Mesothelial cell of epicardium (in vitro differentiated cells): ENCODE measurements around the gene CYP1A2. TPM values are rescaled to one million over a fixed set of nuclear protein-coding genes. Genes with fewer than 3 reads are reported as not detected.

Experiments used
- DNase-seq, 2 experiments: peaks; one replicate each; pipeline ENCODE4 v3.0.0; 2021; ENCODE audit warnings: low spot score in 2 of 2; ENCODE audit not compliant: unreplicated experiment in 2 of 2
- H3K27ac Mint-ChIP-seq: 2 replicates; pipeline ENCODE4 v1.8.0; 2021; ENCODE audit warnings: mixed read lengths
- H3K27me3 Mint-ChIP-seq: 2 replicates; pipeline ENCODE4 v1.8.0; 2021; ENCODE audit warnings: low read depth, mixed read lengths
- H3K36me3 Mint-ChIP-seq: 2 replicates; pipeline ENCODE4 v1.8.0; 2021; ENCODE audit warnings: mixed read lengths
- H3K4me1 Mint-ChIP-seq: 2 replicates; pipeline ENCODE4 v1.8.0; 2021; ENCODE audit warnings: mixed read lengths
- H3K4me3 Mint-ChIP-seq: 2 replicates; pipeline ENCODE4 v1.8.0; 2021; ENCODE audit warnings: mild to moderate bottlenecking, moderate library complexity, mixed read lengths
- H3K9me3 Mint-ChIP-seq: 2 replicates; pipeline ENCODE4 v1.8.0; 2021; ENCODE audit warnings: mixed read lengths
- total RNA-seq: library from RNA; stranded (reverse); gene quantifications from 3 replicates; pipeline ENCODE4 v1.2.1, GENCODE V29; 2021
- TF ChIP-seq, protein P1 (sequence below): fragments of 200-600 bp; sonication (generic); IDR thresholded peaks from one replicate; pipeline ENCODE4 v1.5.0; 2021; ENCODE audit warnings: antibody characterized with exemption; ENCODE audit not compliant: unreplicated experiment

Gene CYP1A2
- total RNA-seq, 1 donor from 2014 or later = not detected

DNA sequence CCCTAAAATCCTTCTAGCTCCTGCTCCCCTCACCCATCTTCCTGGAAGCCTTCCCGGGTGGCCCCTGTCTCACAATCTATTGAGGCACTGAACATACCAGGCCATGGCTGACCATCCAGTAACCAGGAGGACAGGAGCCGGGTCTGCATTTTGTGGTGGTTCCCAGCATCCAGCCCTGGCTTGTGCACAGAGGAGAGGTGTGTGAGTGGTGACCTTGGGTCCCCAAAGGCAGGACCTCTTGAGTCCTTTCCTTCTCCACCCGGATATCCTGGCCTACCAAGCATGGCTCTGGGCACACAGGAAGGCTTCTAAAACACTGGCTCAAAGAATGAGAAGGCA lies 41.1 kb downstream of the CYP1A2 start:
- H3K27ac Mint-ChIP-seq = no peak overlapping the region

GRCh38 chr15:74790080-74790916 lies 41.7 kb downstream of the CYP1A2 start:
- H3K4me3 Mint-ChIP-seq = no peak overlapping the region
- H3K9me3 Mint-ChIP-seq = no peaks in the 10 kb centered on the region
- TF ChIP-seq, protein P1, sequence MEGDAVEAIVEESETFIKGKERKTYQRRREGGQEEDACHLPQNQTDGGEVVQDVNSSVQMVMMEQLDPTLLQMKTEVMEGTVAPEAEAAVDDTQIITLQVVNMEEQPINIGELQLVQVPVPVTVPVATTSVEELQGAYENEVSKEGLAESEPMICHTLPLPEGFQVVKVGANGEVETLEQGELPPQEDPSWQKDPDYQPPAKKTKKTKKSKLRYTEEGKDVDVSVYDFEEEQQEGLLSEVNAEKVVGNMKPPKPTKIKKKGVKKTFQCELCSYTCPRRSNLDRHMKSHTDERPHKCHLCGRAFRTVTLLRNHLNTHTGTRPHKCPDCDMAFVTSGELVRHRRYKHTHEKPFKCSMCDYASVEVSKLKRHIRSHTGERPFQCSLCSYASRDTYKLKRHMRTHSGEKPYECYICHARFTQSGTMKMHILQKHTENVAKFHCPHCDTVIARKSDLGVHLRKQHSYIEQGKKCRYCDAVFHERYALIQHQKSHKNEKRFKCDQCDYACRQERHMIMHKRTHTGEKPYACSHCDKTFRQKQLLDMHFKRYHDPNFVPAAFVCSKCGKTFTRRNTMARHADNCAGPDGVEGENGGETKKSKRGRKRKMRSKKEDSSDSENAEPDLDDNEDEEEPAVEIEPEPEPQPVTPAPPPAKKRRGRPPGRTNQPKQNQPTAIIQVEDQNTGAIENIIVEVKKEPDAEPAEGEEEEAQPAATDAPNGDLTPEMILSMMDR = no peak
- DNase-seq = no peak
- H3K36me3 Mint-ChIP-seq = no peaks in the 10 kb centered on the region
- no peaks in the 10 kb centered on the region for H3K27me3 Mint-ChIP-seq
- H3K27ac Mint-ChIP-seq = peak overlapping the region; percentile 79
- peaks cover 28% of the 10 kb centered on the region for H3K4me1 Mint-ChIP-seq

More for the DNA sequence above, 41.1 kb downstream of the CYP1A2 start:
- Mint-ChIP-seq H3K4me1 (peaks cover 30% of the 10 kb centered on the region), H3K4me3 (no peak overlapping the region), H3K27me3 (no peaks in the 10 kb centered on the region), H3K9me3 (no peaks in the 10 kb centered on the region), H3K36me3 (no peaks in the 10 kb centered on the region)
- TF ChIP-seq, protein P1 = no peak
- no peak for DNase-seq

DNA sequence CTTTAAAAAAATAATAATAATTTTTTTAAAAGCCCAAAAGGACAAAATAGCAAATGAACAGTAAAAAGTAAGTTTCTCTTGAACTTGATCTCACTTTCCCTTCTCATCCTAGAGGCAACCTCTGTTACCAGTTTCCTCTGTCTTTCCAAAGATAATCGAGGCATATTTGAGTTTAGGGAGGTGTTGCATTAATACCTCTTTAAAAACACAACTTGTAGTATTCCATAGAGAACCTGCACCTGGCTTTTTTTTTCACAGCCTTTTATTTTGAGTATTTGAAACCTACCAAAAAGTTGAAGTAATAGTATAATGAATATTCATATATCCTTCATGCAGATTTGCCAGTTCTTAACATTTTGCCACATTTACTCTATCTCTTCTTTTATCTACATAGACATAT lies 42.4 kb downstream of the CYP1A2 start:
- Mint-ChIP-seq H3K27ac (no peak overlapping the region), H3K4me3 (no peak overlapping the region), H3K4me1 (peaks cover 28% of the 10 kb centered on the region), H3K9me3 (no peaks in the 10 kb centered on the region), H3K27me3 (no peaks in the 10 kb centered on the region), H3K36me3 (no peaks in the 10 kb centered on the region)
- TF ChIP-seq, protein P1 = no peak
- DNase-seq = no peak

GRCh38 chr15:74791667-74792066 lies 43.0 kb downstream of the CYP1A2 start:
- no peaks in the 10 kb centered on the region for H3K9me3 Mint-ChIP-seq
- H3K4me3 Mint-ChIP-seq = no peak overlapping the region
- H3K27ac Mint-ChIP-seq = no peak overlapping the region
- DNase-seq = no peak
- no peaks in the 10 kb centered on the region for H3K27me3 Mint-ChIP-seq
- TF ChIP-seq, protein P1 = no peak
- no peaks in the 10 kb centered on the region for H3K36me3 Mint-ChIP-seq
- peaks cover 28% of the 10 kb centered on the region for H3K4me1 Mint-ChIP-seq

DNA sequence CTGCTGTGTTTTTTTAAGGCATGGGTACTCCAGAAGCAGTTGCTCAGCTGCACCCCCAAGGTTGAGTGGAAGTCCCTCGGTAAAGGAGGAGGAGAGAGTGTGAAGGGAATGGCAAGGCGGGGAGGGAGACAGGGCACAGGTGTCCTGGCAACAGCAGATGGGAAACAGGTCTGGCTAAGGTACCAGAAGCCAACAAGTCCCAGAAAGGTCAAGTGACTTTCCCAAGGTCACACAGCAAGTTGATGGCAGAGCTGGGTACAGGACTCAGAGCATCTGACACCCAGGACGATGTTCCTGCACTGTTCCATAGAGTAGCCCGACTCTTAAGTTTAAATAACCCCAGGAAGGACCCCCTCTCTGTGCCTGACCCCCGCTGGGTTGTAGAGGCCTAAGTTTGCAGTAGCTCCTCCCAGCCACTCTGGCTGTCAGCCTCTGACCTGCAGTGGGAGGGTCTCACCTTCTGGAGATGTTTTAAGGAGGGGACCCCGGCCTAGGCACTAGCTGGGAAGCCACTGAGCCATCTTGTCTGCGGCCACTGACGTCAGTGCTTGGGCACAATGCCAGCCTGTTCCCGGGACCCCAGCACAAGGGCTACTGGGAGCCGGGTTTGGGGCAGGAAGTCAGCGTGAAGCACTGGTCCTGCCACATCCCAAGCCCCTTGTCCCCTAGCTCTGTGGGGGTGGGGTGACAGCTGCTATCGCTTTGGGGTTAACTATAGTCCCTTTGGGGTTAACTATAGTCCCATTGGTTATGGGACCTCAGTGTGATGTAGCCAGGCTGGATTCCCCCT lies 43.8 kb downstream of the CYP1A2 start:
- TF ChIP-seq, protein P1 = no peak
- no peaks in the 10 kb centered on the region for H3K27me3 Mint-ChIP-seq
- no peak overlapping the region for H3K27ac Mint-ChIP-seq
- H3K4me3 Mint-ChIP-seq = no peak overlapping the region
- no peak for DNase-seq
- no peaks in the 10 kb centered on the region for H3K36me3 Mint-ChIP-seq
- no peaks in the 10 kb centered on the region for H3K9me3 Mint-ChIP-seq
- H3K4me1 Mint-ChIP-seq = peaks cover 28% of the 10 kb centered on the region
